HG03571 (cell line): Measurements from ENCODE around the gene PLBD1.

Experiments
- ATAC-seq: cut with Tn5 transposase; IDR thresholded peaks from one replicate; pipeline ENCODE4 v1.9.1; 2021; ENCODE audit not compliant: unreplicated experiment

PLBD1 gene

GRCh38 chr12:14567351-14568162 lies at the start of gene PLBD1:
Gene PLBD1, minus strand, starts transcription at chr12:14567883. Its CDS starts 187 bp downstream, at chr12:14567696.
- ATAC-seq = no peak

DNA sequence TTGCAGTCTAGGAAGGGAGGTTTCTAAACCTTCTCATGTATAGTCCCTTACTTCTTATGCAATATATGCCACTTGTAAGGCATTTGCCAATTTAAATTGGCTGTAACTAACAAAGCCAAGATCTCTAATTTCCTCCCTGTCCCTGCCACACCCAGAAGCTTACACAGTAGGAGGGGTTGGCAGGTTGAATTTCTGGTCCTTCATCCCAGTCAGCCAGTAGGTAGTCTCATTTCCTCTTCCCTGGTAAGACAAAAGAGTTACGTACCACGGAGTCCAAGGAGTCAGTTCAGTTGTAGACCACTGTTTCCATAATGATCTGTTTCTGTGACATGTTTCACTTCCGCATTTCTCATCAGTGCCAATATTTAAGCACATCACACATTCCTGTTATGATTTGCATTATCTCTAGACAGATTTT lies 47.0 kb upstream of the PLBD1 start:
- ATAC-seq = peak; percentile 53

- ATAC-seq = peak; percentile 93
Measured at GRCh38 chr12:14613718-14614117, 46.0 kb upstream of the PLBD1 start.

GRCh38 chr12:14612898-14613445 lies 45.3 kb upstream of the PLBD1 start:
- no peak for ATAC-seq

DNA sequence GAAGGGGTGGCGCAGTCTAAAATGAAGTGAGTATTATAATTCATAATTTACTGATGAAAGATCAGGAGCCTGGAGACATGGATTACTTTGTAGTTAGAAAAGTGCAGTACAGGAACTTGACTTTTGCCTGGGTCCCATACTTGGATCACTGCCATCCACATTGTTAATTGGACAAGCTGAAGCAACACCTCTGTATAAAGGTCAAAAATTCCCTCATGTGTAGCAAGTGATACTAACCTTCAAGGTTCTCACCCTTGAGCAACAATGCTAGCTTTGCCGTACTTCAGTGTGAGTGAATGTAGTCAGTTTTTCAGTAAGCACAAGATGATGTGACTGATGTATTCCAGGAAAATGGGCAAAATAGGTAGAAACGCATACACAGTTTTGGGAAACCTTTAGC lies 44.6 kb upstream of the PLBD1 start:
- no peak for ATAC-seq

DNA sequence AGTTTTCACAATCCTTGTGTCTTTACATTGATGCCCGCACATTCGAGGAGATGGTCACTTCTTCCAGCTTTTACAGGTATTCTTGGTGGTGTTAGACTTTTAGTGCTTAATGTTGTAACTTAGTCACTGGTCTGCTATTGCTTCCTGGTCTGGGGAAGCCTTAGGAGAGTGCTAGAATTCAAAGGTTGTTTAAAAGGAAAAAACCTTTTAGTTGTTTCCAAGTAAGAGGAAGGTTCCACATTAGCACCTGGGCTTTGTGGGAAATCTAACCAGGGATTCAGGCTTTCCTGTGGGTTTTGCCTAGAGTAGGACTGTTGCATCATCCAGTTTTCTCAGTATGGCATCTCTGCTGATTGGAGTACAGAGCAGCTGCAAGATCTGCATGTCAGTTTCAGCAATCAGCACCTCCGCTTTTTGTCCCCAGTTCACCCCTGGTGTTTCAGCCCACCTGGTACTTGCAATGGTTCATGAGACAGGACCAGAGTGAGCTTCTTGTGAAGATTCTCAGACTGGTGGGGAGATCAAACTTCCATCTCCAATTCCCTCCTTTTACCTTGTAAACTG lies 44.0 kb upstream of the PLBD1 start:
- no peak for ATAC-seq

GRCh38 chr12:14607568-14607967 lies 39.9 kb upstream of the PLBD1 start:
- no peak for ATAC-seq

DNA sequence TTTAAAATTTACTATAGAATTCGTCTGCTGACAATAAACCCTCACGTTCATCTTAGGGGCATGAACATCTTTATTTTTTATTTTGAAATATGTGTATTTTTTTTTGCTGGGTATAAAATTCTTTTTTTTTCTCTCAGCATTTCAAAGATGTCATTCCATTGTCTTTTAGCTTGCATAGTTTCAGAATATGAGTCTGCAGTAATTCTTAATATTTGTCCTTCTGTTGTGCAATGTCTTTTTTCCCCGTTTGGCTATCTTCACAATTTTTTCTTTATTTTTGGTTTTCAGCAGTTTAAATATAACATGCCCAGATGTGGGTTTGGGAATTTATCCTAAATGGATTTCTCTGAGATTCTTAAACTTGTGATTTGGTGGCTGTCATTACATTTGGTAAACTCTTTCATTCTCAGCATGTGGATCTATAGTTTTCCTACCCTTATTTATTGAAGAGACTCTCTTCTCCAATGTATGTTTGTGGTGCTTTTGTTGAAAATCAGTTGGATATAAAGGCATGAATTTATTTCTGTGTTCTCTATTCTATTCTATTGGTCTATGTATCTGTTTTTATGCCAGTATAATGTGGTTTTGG lies 37.8 kb upstream of the PLBD1 start:
- no peak for ATAC-seq

- ATAC-seq = no peak
Measured at GRCh38 chr12:14601692-14602478, 34.2 kb upstream of the PLBD1 start.

- no peak for ATAC-seq
Measured at GRCh38 chr12:14597480-14597879, 29.8 kb upstream of the PLBD1 start.

GRCh38 chr12:14591719-14592118 lies 24.0 kb upstream of the PLBD1 start:
- no peak for ATAC-seq

- ATAC-seq = no peak
Measured at GRCh38 chr12:14589169-14590004, 21.7 kb upstream of the PLBD1 start.

DNA sequence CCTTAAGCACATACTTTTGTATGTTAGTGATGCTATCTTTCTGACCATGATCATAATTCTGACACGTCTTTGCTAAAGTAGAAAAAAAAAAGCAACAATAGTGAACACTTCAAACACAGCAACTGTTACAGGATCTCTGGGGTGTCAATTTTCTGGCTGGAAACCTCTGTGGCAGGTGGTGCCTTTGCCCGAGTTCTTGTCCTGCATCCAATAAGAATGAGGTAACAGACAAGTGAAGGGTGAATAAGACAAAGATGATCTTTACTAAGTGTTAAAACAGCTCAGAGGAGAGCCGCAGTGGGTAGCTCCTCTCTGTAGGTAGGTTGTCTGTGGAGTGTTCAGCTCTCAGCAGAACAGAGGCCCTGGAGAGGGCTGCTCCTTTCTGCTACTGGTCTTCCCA lies 20.9 kb upstream of the PLBD1 start:
- no peak for ATAC-seq

GRCh38 chr12:14578646-14579045 lies 11.0 kb upstream of the PLBD1 start:
- ATAC-seq = no peak

GRCh38 chr12:14577344-14577743 lies 9.7 kb upstream of the PLBD1 start:
- ATAC-seq = no peak

DNA sequence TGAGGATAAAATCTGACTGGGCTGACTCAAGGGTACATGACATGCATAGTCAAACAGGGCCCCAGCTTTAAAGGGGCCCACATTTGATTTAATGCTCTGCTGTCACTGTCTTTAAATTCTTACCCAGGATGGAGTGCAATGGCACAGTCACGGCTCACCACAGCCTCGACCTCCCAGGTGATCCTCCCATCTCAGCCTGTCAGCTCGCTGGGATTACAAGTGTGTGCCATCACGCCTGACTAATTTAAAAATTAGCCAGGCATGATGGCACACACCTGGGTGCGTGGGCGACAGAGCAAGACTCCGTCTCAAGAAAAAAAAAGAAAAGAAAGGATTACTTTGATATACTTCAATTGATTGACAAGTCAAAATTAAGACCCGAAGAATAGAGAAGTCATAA lies 9.2 kb upstream of the PLBD1 start:
- no peak for ATAC-seq

DNA sequence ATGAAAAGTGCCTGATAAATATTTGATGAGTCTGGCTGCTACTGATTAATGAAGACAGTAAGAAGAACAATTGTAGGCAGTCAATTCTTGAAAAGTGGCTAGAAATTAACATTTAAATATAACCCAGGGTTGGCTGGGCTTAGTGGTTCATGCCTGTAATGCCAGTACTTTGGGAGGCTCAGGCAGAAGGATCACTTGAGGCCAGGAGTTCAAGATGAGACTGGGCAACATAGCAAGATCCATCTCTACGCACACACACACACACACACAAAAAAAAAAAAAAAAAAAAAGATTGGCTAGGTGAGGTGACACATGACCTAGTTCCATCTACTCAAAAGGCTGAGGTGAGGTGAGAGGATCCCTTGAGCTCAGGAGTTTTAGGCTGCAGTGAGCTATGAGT lies 7.9 kb upstream of the PLBD1 start:
- ATAC-seq = no peak

GRCh38 chr12:14573118-14573517 lies 5.4 kb upstream of the PLBD1 start:
- ATAC-seq = no peak

DNA sequence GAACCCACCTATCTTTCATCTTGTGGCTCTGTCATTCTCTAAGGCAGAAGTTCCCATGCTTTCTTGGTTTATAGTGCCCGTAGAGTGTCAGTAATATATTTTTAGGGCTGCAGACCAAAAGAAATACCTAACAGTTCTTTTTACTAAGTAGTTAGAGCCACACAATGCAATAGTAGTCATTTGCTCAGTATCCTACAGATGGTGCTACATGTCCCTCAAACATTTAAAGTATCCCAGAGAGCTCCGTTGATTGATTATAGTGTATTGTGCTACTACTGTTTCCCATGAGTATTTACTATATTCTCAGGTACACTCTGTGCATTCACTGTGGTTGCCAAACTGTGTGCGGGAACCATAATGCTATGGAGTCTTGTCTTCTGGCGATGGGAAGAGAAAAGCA lies 4.7 kb upstream of the PLBD1 start:
- no peak for ATAC-seq

DNA sequence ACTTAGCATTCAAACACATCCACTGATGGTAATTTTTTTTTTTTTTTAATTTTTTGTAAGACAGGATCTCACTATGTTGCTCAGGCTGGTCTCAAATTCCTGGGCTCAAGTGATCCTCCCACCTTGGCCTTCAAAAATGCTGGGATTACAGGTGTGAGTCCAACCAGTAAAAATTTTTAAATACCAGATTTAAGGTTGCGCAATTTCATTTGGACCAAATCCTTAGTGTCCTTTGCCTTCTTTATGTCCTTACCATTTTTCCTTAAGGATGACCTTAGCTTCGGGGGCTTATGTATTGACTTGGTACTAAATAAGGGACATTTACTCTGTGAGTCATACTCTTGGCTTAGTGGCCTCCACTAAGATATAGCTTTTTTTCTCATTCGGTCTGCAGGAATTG lies 4.1 kb upstream of the PLBD1 start:
- no peak for ATAC-seq
